BLaER1 treated with 17β-estradiol and CSF1 and Interleukin-3, amounts not matched to agents 10 nM and 100 nM (cell line): ENCODE data around the gene PPFIBP2.

Experiments
- H3K27ac ChIP-seq, 11 experiments: shearing (Covaris generic); formaldehyde crosslinking; 2 replicates each; pipeline ENCODE4 v1.8.1; 2022
- H3K27me3 ChIP-seq, 11 experiments: shearing (Covaris generic); formaldehyde crosslinking; 2 replicates each; pipeline ENCODE4 v1.8.1; 2022
- H3K36me3 ChIP-seq, 11 experiments: shearing (Covaris generic); formaldehyde crosslinking; 2 replicates each; pipeline ENCODE4 v1.8.1; 2022
- H3K4me1 ChIP-seq, 10 experiments: shearing (Covaris generic); formaldehyde crosslinking; 2 replicates each; pipeline ENCODE4 v1.8.1; 2022
- H3K4me2 ChIP-seq, 11 experiments: shearing (Covaris generic); formaldehyde crosslinking; 2 replicates each; pipeline ENCODE4 v1.8.1; 2022
- H3K4me3 ChIP-seq, 10 experiments: shearing (Covaris generic); formaldehyde crosslinking; 2 replicates each; pipeline ENCODE4 v1.8.1; 2022
- H3K9ac ChIP-seq, 11 experiments: shearing (Covaris generic); formaldehyde crosslinking; 2 replicates each; pipeline ENCODE4 v1.8.1; 2022
- H3K9me3 ChIP-seq, 11 experiments: shearing (Covaris generic); formaldehyde crosslinking; replicated peaks in 1 of 11; 2 replicates each; pipeline ENCODE4 v1.8.1; 2022
- H4K20me1 ChIP-seq, 11 experiments: shearing (Covaris generic); formaldehyde crosslinking; 2 replicates each; pipeline ENCODE4 v1.8.1; 2022
- Cebpa-rat ChIP-seq, 11 experiments: shearing (Covaris generic); IDR thresholded peaks; 2 replicates each; pipeline ENCODE4 v1.8.1; 2022

Gene PPFIBP2

DNA sequence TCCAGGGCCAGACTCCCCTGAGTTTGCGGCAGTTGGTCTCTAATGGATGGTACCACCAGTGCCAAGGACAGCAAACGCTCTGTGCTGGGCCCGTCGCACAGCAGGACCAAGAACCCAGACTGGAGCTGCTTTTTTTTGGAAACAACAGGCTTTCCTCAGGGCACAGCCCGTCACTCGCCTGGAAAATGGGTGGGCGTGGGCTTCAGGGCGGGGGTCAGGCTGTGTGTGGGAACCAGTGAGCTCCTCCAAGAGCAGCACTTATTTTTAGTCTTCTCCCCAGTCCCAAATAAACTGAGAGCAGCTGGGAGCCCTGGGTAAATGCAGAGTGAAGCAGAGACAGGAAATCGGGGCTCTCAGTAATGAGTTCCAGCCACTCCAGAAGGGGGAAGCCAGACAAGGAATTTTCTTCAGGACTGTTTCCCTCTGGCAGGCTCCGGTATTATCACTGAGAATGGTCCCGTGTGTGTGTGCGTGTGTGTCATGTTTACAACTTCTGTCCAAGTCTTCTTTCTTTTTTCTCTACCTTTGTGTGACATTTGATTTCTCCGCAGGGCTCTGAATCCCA lies 63.0 kb downstream of the PPFIBP2 start:
- 0 out of 20 replicates have a peak overlapping the region, but pooled peaks of 1 of the 10 experiments have one; percentile 39 for H3K4me3 ChIP-seq
- no peak for TF ChIP-seq Cebpa-rat (IDR thresholded peaks at IDR 0.05)
- peak overlapping the region; percentile 70 to 97 (median 89) for H3K4me2 ChIP-seq
- H3K9ac ChIP-seq = peak overlapping the region in 2 of 11 experiments; percentile 55 to 70; a peak in 3 of 22 replicates
- peaks cover 69 to 100% (median 99%) of the 10 kb centered on the region in 11 experiments for H3K27me3 ChIP-seq
- H3K36me3 ChIP-seq = peaks cover 0 to 40% (median 0%) of the 10 kb centered on the region in 11 experiments; a peak in 4 of 22 replicates
- H4K20me1 ChIP-seq = peaks cover 67 to 100% (median 99%) of the 10 kb centered on the region in 11 experiments; a peak in 20 of 22 replicates
- H3K9me3 ChIP-seq = no peaks in the 10 kb centered on the region
- H3K4me1 ChIP-seq = peaks cover 40 to 97% (median 42%) of the 10 kb centered on the region in 10 experiments
- peak overlapping the region in 2 of 11 experiments; percentile 64 to 66; a peak in 2 of 22 replicates for H3K27ac ChIP-seq

DNA sequence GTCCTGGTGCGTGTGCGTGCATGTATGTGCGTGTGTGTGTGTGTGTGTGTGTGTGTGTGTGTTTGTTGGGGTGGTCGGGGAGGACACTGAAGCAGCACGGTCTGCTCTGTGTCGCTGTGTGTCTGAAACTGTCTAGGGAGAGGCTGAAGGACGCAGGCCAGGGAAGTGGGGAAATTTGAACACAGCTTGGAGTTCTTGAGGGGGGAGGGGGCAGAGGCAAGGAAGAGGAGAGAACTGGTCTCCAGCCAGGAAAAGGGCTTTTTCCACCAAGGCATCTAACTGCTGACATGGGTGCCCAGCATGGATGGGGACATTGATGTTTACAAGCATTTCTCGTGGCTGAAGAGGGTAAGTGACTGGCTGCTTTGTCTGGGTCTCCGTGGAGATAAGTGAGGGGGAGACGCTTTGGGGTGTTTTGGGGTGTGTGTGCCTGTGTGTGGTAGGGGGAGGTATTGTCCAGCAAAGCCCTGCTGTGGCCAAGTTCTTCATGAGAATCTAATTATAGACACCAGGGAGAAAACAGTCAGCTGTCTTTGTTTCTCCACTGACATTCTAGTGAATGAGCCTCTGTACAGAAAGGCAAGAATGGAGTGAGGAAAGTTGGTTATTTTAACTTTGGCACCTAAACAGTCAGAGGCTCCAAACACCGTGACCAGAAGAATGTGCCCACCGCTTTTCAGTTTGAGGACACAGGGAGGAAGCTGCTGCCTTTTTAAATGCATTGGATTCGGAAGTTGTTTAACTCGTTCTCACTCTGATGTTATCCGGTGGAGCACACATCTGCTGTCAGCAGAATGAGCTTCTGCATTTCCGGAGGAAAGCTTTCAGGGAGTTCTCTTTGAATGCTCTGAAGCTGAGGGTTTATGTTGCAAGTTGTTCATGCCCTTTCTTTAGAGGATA lies 63.7 kb downstream of the PPFIBP2 start:
- Histone ChIP-seq H3K4me2 (peak overlapping the region; percentile 70 to 97 (median 89)), H3K9ac (peak overlapping the region in 6 of 11 experiments; percentile 2 to 70 (median 53); a peak in 9 of 22 replicates), H3K4me3 (peak overlapping the region in 5 of 10 experiments; percentile 21 to 48 (median 39); a peak in 6 of 20 replicates), H3K36me3 (peaks cover 0 to 38% (median 0%) of the 10 kb centered on the region in 11 experiments; a peak in 4 of 22 replicates), H3K27me3 (peaks cover 69 to 100% (median 99%) of the 10 kb centered on the region in 11 experiments), H3K9me3 (no peaks in the 10 kb centered on the region), H4K20me1 (peaks cover 60 to 100% (median 98%) of the 10 kb centered on the region in 11 experiments; a peak in 20 of 22 replicates), H3K27ac (peak overlapping the region in 5 of 11 experiments; percentile 10 to 66 (median 58); a peak in 10 of 22 replicates), H3K4me1 (peaks cover 40 to 96% (median 42%) of the 10 kb centered on the region in 10 experiments)
- peak in 1 of 11 experiments; percentile 63; a peak in 1 of 22 replicates for TF ChIP-seq Cebpa-rat (IDR thresholded peaks at IDR 0.05)

DNA sequence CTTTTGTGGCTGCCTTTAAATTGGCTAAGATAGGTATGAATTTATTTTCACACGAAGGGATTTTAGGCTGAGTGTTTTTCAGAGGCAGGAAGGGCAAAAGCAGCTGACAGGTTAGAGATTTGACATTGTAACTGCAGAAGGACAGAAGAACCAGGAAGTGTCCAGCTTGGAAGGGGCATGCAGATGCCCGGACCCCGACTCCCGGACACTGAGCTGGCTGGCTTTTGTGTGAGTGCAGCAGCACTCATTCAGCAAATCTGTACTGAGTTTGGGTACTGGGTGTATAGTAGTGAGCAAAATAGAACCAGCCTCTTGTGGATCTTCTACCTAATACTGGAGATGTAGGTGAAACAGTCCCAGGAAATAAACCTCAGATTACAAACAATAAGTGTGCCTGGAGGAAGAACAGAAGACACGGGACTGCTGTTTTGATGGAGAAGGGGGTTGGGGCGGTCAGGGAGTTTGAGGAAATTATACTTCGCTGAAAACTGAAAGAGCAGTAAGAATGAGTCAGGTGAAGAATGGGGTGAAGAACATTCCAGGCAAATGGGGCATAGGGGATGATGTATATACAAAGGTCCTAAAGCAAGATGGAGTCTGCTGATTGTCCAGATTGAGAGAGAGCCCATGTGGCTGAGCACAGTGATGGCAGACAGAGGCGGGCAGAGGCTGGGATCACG lies 64.6 kb downstream of the PPFIBP2 start:
- Histone ChIP-seq H3K4me2 (peak overlapping the region; percentile 70 to 97 (median 89)), H3K9me3 (no peaks in the 10 kb centered on the region), H3K9ac (peak overlapping the region in 5 of 11 experiments; percentile 27 to 70 (median 55); a peak in 8 of 22 replicates), H4K20me1 (peaks cover 56 to 100% (median 98%) of the 10 kb centered on the region in 11 experiments; a peak in 20 of 22 replicates), H3K4me3 (peak overlapping the region in 5 of 10 experiments; percentile 21 to 48 (median 39); a peak in 7 of 20 replicates), H3K36me3 (peaks cover 0 to 36% (median 0%) of the 10 kb centered on the region in 11 experiments; a peak in 4 of 22 replicates), H3K27ac (peak overlapping the region in 6 of 11 experiments; percentile 18 to 66 (median 42); a peak in 10 of 22 replicates), H3K4me1 (peaks cover 40 to 87% (median 42%) of the 10 kb centered on the region in 10 experiments), H3K27me3 (peaks cover 69 to 100% (median 99%) of the 10 kb centered on the region in 11 experiments)
- no peak for TF ChIP-seq Cebpa-rat (IDR thresholded peaks at IDR 0.05)

DNA sequence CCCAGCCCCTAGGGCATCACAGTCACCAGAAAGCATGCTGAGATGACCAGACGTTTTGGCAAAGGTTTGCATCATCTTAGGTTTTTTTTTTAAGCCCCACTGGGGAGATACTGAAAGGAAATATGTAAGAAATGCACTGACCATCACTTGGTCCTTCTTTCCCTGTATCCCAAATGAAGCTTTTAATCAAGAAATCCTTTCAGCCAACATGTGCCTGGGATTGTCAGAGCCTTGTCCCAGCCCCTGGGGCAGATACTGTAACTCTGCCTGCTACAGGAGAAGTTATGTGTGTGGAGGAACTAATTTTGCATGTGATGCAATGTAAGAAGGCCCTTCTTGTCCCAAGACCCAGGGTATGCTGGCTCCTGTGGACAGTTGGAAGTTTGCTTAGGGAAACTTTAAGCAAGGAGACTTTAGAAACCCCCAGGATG lies 65.6 kb downstream of the PPFIBP2 start:
- Histone ChIP-seq H3K27ac (peak overlapping the region in 2 of 11 experiments; percentile 64 to 66; a peak in 2 of 22 replicates), H3K36me3 (peaks cover 0 to 29% (median 0%) of the 10 kb centered on the region in 11 experiments; a peak in 4 of 22 replicates), H3K4me3 (peak overlapping the region in 1 of 10 experiments; percentile 39; a peak in 1 of 20 replicates), H3K4me1 (peaks cover 40 to 79% (median 42%) of the 10 kb centered on the region in 10 experiments), H3K9ac (peak overlapping the region in 1 of 11 experiments; percentile 70; a peak in 1 of 22 replicates), H3K4me2 (peak overlapping the region in 3 of 11 experiments; percentile 82 to 97 (median 90); a peak in 8 of 22 replicates), H3K27me3 (peaks cover 68 to 100% (median 99%) of the 10 kb centered on the region in 11 experiments), H4K20me1 (peaks cover 51 to 100% (median 93%) of the 10 kb centered on the region in 11 experiments; a peak in 20 of 22 replicates), H3K9me3 (no peaks in the 10 kb centered on the region)
- TF ChIP-seq Cebpa-rat (IDR thresholded peaks at IDR 0.05) = no peak

DNA sequence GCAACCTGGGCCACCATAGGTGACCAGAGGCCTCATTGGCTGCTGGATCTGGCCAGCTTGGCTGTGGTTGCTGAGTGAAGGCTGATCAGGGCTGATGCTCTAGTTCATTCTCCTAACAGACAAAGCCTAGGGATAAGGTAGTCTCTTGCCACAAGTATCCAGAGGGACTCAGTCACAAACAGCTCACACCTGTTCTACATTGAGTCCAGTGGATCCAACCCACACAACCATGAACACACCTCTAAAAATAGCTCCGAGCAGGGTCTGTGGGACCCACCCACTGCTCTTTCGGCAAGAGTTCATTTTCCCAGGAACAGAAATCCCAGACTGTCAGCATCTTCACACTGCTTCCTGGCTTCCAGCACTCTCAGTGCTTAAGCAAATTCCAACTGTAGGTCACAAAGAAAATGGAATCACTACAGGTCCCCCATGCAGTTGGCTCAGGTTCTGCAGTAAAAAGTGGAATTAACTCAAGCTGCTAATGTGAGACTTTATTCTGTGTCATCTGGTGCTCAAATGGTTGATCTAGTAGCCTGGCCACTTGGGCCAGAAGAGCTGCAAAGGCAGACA lies 67.3 kb downstream of the PPFIBP2 start:
- TF ChIP-seq Cebpa-rat (IDR thresholded peaks at IDR 0.05) = no peak
- peaks cover 0 to 27% (median 0%) of the 10 kb centered on the region in 11 experiments; a peak in 3 of 22 replicates for H3K36me3 ChIP-seq
- H3K27me3 ChIP-seq = peaks cover 59 to 100% (median 95%) of the 10 kb centered on the region in 11 experiments
- no peak overlapping the region for H3K27ac ChIP-seq
- no peak overlapping the region for H3K9ac ChIP-seq
- H3K4me3 ChIP-seq = no peak overlapping the region
- H3K4me2 ChIP-seq = peak overlapping the region in 2 of 11 experiments; percentile 82 to 90; a peak in 4 of 22 replicates
- peaks cover 30 to 68% (median 33%) of the 10 kb centered on the region in 10 experiments for H3K4me1 ChIP-seq
- no peaks in the 10 kb centered on the region for H3K9me3 ChIP-seq
- peaks cover 37 to 98% (median 76%) of the 10 kb centered on the region in 11 experiments; a peak in 20 of 22 replicates for H4K20me1 ChIP-seq

DNA sequence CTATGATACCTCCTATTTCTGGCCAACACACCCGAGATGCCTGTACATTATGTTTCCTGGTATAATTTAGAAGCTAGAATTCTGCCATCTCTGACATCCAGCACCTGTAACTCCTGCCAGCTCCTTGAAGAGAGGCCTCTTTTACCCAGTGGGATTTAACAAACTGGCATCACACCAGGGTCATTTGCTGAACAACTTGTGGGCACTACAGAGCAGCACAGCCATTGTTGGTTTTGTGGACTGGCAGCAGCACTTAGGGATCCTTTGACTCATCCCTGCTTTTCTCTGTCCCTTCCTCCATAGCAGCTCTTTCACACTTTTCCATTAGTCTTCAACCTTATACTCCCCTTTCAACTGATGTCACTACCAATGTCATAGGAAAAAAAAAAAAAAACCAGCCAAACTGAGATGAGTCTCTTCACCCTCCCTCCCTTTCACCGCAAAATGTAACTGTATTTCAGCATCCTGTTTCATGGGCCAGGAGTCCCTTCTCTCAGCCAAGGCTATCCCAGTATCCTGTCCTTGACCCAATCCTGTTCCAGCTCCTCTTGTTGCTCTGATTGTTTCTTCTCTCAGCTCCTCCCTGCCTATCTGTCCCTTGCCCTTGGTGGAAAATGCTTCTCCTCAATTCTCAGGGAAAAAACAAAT lies 68.7 kb downstream of the PPFIBP2 start:
- TF ChIP-seq Cebpa-rat (IDR thresholded peaks at IDR 0.05) = no peak

DNA sequence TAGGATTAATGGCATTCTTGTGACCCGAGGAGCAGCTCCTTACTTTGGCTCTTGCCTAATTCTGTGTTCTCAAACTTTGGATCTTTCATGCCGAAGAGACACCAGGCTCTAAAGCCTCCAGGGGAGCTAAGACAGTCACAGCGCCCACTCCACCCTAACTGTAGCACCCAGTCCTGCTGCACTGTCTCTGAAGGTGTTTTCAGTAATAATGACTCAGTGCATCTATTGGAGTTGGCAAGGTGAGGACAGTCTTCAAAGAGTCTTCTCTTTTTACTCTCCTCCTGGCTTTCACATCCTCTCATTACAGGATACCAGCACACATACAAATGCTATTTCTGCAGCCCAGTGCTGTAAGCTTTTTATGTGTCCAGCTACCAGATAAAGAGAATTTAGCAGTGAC lies 69.4 kb downstream of the PPFIBP2 start:
- no peak overlapping the region for H3K27ac ChIP-seq
- H3K4me3 ChIP-seq = no peak overlapping the region
- H3K4me1 ChIP-seq = peaks cover 9 to 47% (median 11%) of the 10 kb centered on the region in 10 experiments
- H3K36me3 ChIP-seq = peaks cover 0 to 47% (median 0%) of the 10 kb centered on the region in 11 experiments; a peak in 5 of 22 replicates
- peaks cover 21 to 100% (median 72%) of the 10 kb centered on the region in 11 experiments; a peak in 19 of 22 replicates for H4K20me1 ChIP-seq
- peaks cover 54 to 96% (median 84%) of the 10 kb centered on the region in 11 experiments for H3K27me3 ChIP-seq
- H3K9ac ChIP-seq = no peak overlapping the region
- no peak for TF ChIP-seq Cebpa-rat (IDR thresholded peaks at IDR 0.05)
- no peaks in the 10 kb centered on the region for H3K9me3 ChIP-seq
- no peak overlapping the region for H3K4me2 ChIP-seq

More for the DNA sequence above, 68.7 kb downstream of the PPFIBP2 start:
- H3K27ac ChIP-seq = no peak overlapping the region
- H3K9ac ChIP-seq = no peak overlapping the region
- H3K27me3 ChIP-seq = peaks cover 54 to 96% (median 88%) of the 10 kb centered on the region in 11 experiments
- H3K36me3 ChIP-seq = peaks cover 0 to 39% (median 0%) of the 10 kb centered on the region in 11 experiments; a peak in 5 of 22 replicates
- peaks cover 17 to 54% (median 19%) of the 10 kb centered on the region in 10 experiments for H3K4me1 ChIP-seq
- no peaks in the 10 kb centered on the region for H3K9me3 ChIP-seq
- no peak overlapping the region for H3K4me3 ChIP-seq
- peaks cover 26 to 98% (median 70%) of the 10 kb centered on the region in 11 experiments; a peak in 19 of 22 replicates for H4K20me1 ChIP-seq
- H3K4me2 ChIP-seq = no peak overlapping the region; a peak in 1 of 22 replicates
